Right lobe of liver (tissue), 4 donors: ENCODE results near the gene COMMD1.

Source experiments
- POLR2A ChIP-seq: fragments of 450-650 bp; IDR thresholded peaks from one replicate; pipeline ENCODE4 v1.6.1; 2017; ENCODE audit warnings: antibody characterized with exemption, mild to moderate bottlenecking
- TF ChIP-seq, protein P1 (sequence below), 4 donors: fragments of 200-600 bp in 3 of 4; fragments of 450-650 bp in 1 of 4; IDR thresholded peaks; one replicate each; pipeline versions ENCODE4 v1.5.1 to v1.8.0; 2016 to 2022; ENCODE audit warnings: antibody characterized with exemption in 4 of 4, mild to moderate bottlenecking in 2 of 4
- donor health status: DM: no; HTN: no; CAD: no.
- donor health status: DM: no; HTN: no; CAD: no.
- donor health status: DM: no; HTN: yes; CAD: no.

DNA sequence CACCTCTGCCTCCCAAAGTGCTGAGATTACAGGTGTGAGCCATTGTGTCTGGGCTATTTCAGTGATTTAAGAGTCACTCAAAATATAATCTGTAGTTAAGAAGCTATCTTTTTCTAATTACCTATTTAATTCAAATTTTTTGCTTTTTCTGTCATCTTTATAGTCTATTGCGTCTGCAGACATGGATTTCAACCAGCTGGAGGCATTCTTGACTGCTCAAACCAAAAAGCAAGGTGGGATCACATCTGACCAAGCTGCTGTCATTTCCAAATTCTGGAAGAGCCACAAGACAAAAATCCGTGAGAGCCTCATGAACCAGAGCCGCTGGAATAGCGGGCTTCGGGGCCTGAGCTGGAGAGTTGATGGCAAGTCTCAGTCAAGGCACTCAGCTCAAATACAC is 95.1 kb downstream of the COMMD1 start:
- TF ChIP-seq, protein P1, sequence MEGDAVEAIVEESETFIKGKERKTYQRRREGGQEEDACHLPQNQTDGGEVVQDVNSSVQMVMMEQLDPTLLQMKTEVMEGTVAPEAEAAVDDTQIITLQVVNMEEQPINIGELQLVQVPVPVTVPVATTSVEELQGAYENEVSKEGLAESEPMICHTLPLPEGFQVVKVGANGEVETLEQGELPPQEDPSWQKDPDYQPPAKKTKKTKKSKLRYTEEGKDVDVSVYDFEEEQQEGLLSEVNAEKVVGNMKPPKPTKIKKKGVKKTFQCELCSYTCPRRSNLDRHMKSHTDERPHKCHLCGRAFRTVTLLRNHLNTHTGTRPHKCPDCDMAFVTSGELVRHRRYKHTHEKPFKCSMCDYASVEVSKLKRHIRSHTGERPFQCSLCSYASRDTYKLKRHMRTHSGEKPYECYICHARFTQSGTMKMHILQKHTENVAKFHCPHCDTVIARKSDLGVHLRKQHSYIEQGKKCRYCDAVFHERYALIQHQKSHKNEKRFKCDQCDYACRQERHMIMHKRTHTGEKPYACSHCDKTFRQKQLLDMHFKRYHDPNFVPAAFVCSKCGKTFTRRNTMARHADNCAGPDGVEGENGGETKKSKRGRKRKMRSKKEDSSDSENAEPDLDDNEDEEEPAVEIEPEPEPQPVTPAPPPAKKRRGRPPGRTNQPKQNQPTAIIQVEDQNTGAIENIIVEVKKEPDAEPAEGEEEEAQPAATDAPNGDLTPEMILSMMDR (IDR thresholded peaks at IDR 0.05): no peak
- TF ChIP-seq POLR2A: no peak
